GM21390 (cell line): Measurements from ENCODE around the gene IZUMO2.
"Not testable (repeated sequence)": the region's sequence is repeated elsewhere in the genome, so short reads cannot be mapped to it uniquely, and the experiment has no call there.

Experiments used
- ATAC-seq: cut with Tn5 transposase; IDR thresholded peaks from one replicate; pipeline ENCODE4 v1.9.1; 2021; ENCODE audit not compliant: unreplicated experiment

The IZUMO2 gene

DNA sequence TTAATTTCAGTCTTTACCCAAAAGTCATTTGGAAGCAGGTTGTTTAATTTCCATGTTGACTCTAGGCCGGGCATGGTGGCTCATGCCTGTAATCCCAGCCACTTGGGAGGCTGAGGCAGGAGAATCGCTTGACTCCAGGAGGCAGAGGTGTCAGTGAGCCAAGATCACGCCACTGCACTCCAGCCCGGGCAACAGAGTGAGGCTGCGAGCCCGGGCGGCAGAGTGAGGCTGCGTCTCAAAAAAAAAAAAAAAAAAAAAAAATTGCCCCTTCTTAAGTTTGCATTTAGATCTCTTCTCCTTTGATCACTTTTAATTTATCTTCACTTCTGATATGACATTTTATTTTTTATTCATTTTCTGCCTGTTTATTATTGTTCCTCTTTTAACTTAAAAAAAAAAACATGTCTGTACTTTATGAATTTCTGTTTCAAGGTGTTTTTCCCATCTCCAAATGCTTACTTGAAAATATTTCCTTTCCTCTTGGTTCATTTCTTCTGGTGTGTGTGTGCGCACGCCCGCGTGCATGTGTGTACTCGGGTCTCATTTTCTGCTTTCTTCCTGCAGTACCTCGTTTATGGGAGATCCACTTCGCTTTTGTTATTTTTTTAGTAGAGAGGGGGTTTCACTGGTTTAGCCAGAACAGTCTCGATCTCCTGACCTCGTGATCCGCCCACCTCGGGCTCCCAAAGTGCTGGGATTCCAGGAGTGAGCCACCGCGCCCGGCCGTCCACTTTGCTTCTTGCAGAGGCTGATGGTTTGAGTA lies 26.3 kb downstream of the IZUMO2 start:
- ATAC-seq: not testable (repeated sequence)

DNA sequence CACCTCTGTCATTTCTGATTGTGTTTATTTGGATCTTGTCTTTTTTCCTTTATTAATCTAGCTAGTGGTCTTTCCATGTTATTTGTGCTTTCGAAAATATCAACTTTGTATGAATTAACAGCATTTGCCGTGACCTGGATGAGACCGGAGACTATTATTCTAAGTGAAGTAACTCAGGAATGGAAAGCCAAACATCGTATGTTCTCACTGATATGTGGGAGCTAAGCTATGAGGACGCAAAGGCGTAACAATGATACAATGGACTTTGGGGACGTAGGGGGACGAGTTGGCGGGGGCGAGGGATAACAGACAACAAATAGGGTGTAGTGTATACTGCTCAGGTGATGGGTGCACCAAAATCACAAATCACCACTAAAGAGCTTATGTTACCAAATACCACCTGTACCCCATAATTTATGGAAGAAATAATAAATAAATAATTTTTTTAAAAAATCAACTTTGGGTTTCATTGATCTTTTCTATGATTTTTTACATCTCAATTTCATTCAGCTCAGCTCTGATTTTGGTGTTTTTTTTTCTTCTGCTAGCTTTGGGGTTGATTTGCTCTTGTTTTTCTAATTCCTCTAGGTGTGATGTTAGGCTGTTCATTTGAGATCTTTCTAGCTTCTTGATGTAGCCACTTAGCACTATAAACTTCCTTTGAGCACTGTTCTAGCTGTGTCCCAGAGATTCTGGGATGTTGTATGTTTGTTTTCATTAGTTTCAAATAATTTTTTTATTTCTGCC lies 27.1 kb downstream of the IZUMO2 start:
- not testable (repeated sequence) for ATAC-seq

DNA sequence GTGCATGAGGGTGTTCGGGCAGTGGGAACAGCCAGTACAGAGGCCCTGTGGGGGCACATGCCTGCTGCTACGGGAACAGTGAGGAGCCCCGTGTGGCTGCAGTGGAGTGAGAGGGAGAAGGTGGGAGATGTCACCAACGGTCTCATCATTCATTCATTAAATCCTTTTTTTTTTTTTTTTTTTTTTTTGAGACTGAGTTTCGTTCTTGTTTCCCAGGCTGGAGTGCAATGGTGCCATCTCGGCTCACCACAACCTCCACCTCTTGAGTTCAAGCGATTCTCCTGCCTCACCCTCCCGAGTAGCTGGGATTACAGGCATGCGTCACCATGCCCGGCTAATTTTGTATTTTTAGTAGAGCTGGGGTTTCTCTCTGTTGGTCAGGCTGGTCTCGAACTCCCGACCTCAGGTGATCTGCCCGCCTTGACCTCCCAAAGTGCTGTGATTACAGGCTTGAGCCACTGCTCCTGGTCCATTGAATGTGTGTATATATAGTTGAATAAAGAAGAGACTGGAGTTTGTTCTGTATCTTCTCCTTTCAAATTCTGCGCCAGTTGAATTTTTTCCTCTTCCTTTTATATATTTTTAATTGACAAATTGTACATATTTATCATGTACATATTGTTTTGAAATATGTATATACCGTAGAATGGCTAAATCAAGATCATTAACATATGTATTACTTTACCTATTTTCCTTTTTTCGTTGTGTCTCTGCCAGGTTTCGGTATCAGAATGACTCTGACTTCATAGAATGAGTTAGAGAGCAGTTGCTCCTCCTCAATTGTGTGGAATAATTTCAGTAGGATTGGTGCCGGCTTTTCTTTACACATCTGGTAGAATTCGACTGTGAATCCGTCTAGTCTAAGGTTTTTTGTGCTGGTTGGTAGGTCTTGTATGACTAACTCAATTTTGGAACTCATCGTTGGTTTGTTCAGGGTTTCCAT lies 28.0 kb downstream of the IZUMO2 start:
- not testable (repeated sequence) for ATAC-seq

DNA sequence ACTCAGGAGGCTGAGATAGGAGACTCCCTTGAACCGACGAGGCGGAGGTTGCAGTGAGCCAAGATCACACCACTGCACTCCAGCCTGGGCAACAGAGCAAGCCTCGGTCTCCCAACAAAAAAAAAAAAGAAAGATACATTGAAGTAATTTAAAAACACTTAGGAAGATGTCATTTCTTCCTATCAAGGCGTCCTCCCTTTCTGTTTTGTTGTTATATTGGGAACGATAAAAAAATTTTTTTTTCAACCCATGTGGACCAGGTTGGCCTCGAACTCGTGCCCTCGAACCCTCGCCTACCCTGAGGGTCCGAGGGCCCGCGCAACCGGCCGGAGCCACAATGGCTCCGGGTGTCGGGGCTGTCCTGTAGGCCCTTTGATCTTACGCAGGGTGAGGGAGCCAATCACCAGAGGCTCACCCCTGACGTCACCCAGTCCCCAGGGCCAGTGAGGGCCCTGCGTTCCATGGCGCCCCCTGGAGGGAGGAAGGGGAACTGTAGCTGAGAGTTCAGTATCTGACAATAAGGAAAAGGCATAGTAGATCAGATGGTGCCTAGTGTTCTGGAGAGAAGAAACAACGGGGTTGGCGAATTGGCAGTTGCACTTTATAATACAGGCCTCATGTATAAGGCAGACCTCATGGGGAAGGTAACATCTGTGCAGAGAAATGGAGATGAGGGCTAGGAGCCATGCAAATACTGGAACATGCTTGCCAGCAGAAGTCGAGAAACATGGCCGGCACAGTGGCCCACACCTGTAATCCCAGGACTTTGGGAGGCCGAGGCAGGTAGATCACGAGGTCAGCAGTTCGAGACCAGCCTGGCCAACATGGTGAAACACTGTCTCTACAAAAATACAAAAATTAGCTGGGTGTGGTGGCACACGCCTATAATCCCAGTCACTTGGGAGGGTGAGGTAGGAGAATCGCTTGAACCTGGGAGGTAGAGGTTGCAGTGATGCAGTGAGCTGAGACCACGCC lies 29.3 kb downstream of the IZUMO2 start:
- not testable (repeated sequence) for ATAC-seq

DNA sequence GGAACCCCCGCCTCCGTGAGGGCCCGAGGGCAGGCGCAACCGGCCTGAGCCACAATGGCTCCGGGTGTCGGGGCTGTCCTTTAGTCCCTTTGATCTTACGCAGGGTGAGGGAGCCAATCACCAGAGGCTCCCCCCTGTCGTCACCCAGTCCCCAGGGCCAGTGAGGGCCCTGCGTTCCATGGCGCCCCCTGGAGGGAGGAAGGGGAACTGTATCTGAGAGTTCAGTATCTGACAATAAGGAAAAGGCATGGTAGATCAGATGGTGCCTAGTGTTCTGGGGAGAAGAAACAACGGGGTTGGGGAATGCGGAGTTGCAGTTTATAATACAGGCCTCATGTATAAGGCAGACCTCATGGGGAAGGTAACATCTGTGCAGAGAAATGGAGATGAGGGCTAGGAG lies 59.1 kb downstream of the IZUMO2 start:
- not testable (repeated sequence) for ATAC-seq

DNA sequence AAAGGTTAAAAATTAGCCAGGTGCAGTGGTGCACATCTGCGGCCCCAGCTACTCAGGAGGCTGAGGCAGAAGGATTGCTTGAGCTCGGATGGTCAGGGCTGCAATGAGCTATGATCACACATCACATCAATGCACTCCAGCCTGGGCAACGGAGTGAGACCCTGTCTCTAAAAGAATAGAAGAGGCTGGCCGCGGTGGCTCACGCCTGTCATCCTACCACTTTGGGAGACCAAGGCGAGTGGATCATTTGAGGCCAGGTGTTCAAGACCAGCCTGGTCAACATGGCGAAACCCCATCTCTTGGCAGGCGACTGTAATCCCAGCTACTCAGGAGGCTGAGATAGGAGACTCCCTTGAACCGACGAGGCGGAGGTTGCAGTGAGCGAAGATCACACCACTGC lies 59.7 kb downstream of the IZUMO2 start:
- ATAC-seq: not testable (repeated sequence)
